GM19397 (cell line): ENCODE data around the gene HMGN3.
A peak's percentile ranks its signal among the peaks of the same experiment; 100 is the strongest.

Source experiments
- ATAC-seq: cut with Tn5 transposase; IDR thresholded peaks from one replicate; pipeline ENCODE4 v1.9.1; 2021; ENCODE audit warnings: mild to moderate bottlenecking, moderate library complexity; ENCODE audit not compliant: unreplicated experiment

HMGN3 gene

DNA sequence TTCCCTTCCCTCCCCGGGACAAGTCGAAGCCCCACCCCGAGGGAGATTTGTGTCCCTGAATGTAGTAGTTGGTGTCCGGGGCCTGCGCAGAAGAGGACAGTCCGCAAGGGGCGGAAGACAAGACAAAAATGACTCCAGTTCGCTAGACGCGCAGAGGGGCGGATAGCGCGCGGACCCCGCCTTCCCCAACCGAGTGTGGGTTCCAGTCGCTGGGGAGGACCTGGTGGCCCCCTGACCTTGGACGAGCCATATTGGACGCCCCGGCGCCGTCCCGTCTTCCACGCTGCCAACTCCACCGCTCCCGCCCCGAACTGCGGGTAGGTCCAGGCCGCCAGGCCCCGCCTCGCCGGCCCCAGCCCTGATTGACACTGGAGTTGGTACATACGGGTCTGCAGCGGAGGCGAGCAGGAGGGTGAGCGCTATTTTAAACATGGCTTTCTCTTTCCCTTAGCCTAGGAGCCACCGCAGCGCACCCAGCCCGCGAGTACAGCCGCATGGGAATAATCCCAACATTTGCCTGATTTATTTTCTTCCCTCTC is 802 bp downstream of the HMGN3 start:
- ATAC-seq: peak; percentile 66

DNA sequence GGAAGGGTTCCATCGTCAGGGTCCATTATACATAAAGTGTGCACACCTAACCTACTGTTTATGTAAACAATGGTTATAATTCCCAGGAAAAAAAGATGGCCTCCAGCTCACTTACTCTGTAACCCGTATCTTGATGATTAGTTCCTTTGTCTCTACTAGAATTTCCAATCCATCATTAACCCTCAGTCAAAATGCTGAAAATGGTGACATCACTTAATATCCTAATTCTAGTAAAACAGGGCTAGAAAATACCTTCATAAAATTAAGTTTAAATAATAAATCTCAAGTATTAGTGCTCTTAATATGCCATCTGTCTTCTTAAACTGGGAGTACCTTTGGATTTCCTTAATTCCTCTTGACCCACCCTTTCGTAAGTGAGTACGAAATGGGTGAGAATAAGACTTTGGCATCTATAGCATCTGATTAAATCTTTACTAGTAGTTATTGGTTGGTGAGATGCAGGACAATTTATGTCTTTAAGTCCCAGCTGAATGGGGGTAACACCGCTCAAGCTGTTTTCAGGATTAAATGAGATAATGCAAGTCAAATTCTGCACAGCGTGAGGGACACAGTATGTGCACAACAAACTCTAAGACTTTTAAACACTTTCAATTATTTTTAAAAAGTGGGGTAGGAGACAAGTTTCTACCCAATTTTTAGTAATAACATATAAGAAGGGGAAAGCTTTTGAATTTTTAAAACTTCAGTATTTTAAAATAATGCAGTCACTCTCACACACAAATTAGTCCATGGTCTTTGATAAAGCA is 1.6 kb downstream of the HMGN3 start:
- ATAC-seq: no peak

DNA sequence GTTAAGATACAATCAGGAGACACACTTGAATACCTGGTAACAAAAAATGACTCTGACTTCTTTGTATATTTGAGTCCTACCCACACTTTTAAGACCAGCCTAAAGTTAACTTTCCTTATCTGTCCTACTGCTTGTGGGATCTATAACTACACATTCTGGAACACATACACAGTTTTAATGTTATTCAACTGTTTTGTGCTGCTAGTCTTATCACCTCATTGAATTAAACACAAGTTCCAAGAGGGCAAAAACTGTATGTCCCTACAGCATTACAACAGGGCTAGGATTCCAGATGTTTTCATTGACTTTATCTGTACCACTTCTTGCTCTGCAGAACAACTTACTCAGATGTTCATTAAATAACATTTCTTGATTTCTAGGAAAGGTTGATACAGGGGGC is 2.8 kb downstream of the HMGN3 start:
- ATAC-seq: no peak

DNA sequence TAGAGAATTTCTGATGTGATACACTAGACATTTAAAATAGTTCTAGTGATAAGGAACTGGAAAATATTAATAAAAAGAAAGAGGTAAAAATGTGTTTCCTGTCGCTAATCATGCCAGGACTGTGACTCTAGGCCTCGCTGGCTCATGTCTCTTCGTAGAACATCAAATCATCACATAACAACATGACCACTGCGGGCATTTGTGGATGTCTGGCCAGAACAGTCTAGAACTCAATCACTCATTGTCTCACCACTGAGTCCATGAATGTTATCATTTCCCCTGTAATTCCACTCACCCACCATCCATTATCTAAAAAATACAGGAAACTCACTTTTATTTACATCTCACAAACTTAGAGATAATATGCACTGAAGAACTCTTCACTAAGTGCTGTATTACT is 3.4 kb downstream of the HMGN3 start:
- no peak for ATAC-seq

DNA sequence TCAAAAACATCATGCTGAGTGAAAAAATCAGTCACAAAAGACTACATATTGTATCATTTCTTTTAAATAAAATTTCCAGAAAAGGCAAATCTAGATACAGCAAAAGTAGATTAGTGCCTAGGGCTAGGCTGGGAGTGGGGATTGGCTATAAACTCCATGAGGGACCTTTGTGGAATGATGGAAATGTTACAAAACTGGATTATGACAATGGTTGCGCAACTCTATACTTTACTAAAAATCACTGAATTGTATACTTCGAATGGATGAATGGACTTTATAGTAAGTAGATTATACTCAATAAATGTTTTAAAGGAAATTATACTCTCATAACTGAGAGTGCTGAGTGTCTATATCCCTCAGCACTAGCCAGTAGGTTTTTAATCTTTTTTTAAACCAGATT is 4.3 kb downstream of the HMGN3 start:
- ATAC-seq: no peak

DNA sequence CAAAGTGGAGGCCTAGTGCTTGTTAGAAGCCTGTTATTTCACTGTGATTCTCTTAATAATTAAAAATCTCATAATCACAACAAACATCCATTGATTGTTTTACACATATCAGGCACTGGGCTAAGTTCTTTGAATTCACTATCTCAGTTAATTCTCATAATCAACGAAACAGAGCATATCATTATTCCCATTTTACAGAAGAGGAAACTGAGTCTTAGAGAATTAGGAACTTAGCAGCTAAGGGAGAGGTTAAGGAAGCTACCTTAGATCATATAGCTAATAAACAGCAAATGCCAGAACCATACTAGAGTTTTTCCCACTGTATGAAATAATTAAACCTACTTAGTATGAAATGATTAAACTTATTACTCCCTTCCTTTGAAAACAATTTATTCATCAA is 7.0 kb downstream of the HMGN3 start:
- ATAC-seq: no peak

DNA sequence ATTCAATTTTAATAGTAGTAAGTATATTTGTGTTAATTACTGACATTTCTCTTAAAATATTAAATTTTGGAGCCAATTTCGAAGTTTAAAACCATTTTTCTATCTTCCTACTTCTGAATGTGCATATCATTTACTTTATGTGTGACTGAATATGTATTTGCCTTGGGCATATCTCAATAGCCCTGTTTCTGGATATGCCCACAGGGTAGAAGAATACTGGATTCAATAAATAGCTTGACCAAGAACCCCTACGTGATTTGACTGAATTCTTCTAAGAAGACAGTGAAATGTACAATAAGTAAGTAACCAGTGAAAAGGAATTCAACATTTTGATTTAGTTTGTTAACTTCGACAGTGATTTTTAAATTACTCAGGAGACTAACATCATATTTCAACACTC is 7.8 kb downstream of the HMGN3 start:
- no peak for ATAC-seq

DNA sequence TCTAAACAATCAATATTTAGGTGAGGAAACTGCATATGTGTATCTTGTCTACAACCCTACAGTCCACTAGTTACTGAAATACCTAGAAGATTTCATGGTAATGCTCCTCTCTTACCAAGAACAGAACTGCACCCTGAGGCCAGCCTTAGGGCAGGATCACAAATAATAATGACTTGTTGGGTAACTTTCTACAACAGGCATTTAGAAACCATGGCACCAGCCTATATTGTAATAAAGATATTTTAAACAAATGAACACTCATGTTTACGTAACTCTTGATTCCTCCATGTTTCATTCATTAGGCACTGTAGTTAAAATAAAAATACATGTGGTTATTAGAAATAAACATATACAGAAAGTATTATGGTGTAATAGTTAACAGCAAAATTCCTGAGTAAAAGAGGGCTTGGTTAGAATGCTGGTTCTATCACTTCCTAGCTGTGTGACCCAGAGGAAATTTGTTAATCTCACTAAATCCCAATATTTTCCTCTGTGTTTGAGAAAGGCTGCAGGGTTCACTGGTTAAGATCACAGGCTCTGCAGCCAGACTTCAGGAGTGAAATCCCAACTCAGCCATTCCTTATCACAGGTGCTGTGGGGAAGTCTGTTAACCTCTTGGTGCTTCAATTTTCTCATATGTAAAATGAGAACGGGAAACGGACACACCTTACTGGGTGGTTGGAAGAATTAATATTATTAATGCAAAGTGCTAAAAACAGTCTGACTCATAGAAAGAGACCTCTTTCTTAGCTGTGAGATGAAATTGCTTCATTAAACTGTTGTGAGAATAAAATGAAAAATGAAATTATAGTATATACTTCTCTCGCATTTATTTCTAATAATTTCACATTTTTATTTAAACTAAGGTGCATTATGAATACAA is 8.5 kb downstream of the HMGN3 start:
- no peak for ATAC-seq

DNA sequence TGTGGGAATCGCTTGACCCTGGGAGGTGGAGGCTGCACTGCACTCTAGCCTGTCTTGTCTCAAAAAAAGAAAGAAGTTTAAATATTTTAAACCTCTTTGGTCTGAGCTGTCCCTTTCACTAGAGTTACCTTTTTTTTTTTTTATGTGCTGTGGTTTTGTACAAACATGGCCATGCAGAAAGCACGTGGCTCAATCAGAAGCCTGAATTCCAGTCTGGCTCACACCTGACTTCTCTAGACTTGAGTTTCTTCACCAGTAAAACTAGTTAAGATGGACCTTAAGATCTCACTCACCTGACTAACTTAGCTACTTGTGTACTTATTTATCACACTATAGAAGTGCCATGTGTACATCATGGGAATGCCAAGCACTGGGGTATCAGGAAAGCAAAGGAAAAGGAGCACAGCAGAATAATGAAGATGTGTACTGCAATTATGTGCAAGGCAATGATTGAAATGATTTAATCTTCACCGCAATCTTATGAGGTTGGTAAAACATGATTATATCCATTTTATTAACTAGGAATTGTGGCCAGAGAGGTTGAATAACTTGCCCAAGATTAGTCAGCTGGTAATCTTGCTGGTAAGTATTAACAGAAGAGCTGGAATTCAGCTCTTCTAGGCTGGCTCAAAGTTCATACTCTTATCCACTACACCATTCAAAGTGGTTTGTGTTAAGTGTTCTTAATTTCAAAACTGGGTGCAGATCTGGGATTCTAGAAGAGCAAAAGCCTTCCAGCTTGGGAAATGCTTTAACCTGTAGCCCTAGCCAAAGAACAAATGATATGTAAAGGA is 10.7 kb downstream of the HMGN3 start:
- no peak for ATAC-seq

DNA sequence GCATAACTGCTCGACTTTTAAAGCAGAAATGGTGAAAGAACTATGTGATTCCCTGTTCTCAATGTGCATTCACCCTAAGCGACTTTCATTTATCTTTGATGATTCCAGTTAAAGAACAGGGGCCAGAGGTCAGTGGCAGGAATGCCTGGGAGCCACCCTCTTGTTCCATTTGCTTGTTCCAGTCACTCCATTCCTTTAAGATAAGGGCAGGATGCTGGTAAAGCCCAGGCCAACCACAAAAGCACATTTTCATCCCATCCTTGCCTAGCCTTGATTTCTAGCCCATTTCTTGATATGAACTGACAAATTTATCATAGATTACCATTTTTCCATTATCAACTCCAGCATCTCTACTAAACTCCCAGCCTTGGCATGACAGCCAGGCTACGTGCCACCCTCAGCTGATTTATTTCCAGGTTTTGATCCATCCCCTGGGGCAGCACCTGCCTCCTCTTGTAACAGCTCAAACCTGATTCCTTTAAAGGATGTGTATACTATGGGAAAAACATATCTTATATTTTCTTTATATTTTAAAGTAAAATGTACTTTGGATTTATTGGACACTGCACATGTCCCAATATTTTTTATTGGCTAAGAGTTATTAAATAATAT is 19.2 kb downstream of the HMGN3 start:
- ATAC-seq: no peak

DNA sequence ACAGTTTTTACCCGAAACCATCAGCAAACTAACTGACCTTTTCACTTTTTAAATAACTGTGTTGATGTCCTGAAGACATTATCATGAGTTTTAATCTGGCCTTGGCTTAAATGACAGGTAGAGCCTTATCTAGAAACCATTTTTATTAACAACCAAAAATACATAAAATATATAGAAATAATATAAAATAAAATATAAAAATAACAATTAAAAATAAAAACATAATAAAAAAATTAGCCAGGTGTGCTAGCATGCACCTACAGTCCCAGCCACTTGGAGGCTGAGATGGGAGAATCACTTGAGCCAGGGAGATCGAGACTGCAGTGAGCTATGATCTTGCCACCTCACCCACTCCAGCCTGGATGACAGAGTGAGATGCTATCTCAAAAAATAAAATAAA is 21.6 kb downstream of the HMGN3 start:
- no peak for ATAC-seq

DNA sequence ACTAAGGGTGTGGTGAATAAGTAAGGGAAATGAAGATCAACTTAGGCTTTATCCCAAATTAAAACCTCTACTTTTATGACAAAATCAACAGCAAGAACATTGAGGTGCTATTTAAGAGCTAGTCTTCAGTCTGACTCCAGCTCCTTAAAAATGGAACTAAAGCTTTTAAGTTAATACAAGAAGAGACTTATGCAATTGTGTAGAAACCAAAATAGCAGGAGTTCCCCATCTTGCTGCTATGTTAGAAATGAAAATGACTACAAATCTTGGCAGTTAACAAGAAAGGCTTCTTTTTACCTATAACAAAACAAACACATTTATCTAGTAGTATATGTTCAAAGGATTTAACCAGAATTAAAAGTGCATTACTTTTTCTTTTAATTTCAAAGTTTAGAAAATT is 25.7 kb downstream of the HMGN3 start:
- no peak for ATAC-seq

DNA sequence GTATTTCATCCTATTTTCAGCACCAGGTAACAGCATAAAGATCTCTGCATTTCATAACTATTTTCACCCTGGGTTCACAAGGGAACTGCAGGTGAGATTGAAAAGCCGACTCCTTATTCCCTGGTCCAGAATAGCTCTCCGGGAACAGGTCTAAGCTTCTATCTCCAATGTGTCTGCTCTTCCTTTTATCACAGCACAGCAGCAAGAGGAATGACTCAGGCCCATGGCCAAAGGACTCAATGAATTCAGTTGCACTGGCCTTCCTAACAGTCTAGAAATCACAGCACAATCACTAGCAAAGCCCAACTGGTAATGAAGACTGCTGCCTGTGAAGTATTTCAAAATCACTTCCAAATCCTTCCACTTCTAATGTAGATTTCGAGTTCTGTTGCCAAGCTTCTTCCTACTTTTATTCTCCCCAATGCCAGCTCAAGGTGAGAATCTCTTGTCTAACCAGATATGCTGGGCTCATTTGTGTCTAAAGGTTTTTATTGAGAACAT is 30.7 kb downstream of the HMGN3 start:
- ATAC-seq: no peak

DNA sequence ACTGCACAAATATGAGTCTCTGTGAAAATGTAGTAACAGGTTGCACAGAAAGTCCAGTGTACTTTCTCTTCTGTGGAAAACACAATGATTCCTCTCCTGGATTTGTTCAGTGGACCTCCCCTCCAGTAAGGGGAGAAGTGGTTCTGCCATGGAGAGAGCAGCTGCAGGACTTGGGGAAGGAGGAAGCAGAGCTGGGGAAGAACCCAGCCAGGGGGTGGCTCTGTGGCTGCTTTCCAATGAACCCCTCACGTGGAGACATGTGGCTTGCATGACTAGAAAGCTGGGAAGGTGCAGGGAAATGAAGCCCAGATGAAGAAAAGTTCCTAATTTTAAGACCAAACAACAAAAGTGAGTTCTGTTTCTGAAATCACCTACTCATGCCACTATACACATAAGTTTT is 31.9 kb downstream of the HMGN3 start:
- ATAC-seq: no peak

DNA sequence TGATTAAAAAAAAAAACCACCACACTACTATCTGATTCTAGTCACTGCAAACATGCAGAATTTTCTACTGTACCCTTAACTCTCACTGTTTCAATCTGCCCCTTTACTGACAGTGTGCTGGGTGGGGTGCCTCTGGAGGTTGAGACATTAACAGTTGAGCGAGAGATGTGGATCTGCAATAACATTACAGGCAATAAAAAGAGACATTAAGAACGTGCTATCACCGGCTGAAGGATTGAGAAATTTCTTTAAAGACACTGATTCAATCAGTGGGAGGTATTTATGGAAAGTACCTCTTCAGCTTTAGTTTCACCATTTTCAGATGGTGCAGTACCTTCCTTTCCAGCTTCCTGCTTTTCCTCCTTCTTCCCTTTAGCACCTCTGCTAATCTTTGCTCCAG is 32.5 kb downstream of the HMGN3 start:
- ATAC-seq: no peak

DNA sequence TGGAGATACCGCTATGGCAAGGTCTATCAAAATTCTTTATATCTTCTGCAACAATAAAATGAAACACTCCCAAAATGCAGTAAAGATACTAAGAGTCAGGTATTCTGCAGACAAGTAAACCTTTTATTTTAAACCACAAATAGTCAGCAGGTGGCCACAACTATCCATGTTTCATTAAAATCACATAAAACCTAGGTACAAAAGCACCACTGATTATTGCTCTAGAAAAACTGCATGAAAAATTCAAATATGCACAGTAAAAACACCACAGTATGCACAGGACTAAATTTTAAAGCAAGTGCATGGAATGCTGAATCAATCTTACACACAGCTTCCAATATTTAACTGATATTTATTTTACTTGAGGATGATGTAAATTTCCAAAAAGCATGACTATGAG is 33.3 kb downstream of the HMGN3 start:
- no peak for ATAC-seq

DNA sequence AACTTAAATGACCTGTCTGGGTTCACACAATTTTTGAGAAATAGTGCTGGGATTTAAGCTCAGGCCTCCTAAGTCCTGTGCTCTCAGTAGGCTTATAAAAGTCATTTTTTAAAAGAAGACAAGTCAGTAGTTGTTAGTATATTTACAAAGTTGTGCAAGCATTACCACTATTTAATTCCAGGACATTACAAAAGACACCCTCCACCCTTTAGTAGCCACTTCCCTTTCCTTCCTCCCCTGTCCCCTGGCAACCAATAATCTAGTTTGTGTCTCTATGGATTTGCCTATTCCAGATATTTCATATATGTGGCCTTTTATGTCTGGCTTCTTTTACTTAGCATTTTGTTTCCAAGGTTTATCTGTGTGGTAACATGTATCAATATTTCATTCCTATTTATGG is 37.6 kb downstream of the HMGN3 start:
- no peak for ATAC-seq

DNA sequence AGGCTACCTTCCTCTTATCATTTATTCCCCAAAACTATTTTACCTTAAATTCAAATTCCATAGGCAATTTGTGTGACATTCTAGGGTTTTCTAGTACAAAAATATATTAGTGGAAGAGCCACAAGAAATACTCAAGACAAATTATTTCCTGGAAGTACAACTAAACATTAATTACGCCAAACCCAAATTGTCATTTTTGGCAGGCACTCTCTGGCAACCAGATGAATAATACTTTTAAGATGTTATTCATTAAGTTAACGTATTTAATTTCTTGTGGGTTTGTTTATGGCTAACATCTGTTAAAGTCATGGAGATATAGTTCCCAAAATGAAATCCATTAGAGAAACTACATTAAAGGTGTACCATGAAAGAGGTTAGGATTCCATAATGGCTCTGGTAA is 40.5 kb downstream of the HMGN3 start:
- ATAC-seq: no peak

DNA sequence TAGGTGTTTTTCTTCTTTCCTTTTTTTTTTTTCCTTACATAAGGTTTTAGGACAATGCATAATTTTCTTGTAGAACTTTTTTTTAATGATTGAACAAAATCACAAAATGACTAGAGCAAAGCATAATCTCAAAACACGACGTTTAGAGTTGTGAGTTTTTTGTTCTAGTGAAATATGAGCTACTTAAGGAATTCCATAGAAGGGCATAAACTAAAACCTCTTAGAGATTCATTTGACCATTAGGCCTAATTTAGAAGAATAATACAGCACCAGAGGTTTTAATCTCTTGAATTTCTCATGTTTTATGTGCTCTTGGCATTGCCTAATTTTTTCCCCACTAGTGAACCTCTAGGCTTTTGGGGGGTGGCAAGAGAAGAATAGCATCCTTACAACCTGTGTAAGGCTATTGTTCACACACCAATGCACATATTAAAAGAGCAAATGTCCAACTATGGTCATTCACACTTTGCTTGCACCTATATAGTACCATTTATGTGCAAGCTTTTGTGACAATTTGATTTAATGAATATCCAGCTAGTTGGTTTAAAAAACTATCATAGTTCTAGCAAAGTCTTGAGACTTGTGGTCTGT is 44.6 kb downstream of the HMGN3 start:
- ATAC-seq: no peak

DNA sequence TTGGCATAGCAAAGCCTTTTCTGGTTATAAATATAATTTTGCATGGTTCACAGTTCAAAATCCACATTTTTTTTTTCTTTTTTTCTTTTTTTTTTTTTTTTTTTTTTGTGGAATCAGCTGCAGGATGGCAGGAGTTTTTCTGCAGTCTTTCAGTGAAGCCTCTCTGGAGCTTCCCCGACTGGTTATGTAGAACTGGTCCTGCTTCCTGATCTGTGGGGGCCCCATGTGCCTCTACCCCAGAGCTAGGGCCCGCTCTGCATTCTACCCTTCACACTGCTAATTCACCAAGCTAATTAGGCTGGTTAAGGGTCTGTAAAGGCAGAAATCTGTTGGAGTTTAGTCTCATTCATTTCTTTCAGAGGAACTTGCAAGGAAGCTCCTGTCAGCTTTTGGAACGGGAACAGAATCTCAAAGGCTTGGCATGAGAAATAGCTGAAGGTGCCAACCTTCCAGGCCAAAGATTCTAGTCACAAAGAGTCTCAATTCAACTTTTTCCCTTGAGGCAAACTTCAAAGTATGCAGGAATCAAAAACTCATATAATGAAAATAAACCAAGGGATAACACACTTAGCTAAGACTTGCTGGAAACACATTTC is 45.5 kb downstream of the HMGN3 start:
- no peak for ATAC-seq
